ENCODE data around the gene PRMT5. TPM values are rescaled to one million over a fixed set of nuclear protein-coding genes. Genes with fewer than 3 reads are reported as not detected.
A peak's percentile ranks its signal among the peaks of the same experiment; 100 is the strongest.

PRMT5 gene
- total RNA-seq, 2 experiments from 2014 or later = 52.6 to 56.8 TPM

- H3K27me3 Mint-ChIP-seq = peaks cover 11% of the 10 kb centered on the region
- ChIA-PET CTCF (interaction anchor here (1.0 to 7.9 kb wide), 5 partner anchors 10 to 318 kb away, joined by 3 to 61 read pairs (median 5); partner anchors contain the start of gene OXA1L), POLR2A (interaction anchor here (0.7 kb wide), 1 partner anchor 294 kb away, joined by 4 read pairs; no protein-coding TSS in a partner anchor)
- peaks cover 46% of the 10 kb centered on the region for H3K4me1 Mint-ChIP-seq
- peak overlapping the region; percentile 77 for H3K4me3 Mint-ChIP-seq
- DNase-seq = no peak
- H3K27ac Mint-ChIP-seq = peak overlapping the region; percentile 71
- H3K36me3 Mint-ChIP-seq (ENCODE audit: low read depth) = peaks cover 2% of the 10 kb centered on the region
- no peaks in the 10 kb centered on the region for H3K9me3 Mint-ChIP-seq
Measured at GRCh38 chr14:22888662-22889061, 40.5 kb downstream of the PRMT5 start.

- peaks cover 12% of the 10 kb centered on the region for H3K27me3 Mint-ChIP-seq
- no peak for DNase-seq
- ChIA-PET CTCF (interaction anchor here (0.6 to 7.9 kb wide), 4 partner anchors 10 to 318 kb away, joined by 3 to 61 read pairs (median 3); partner anchors contain the start of gene OXA1L), POLR2A (no interaction called here)
- H3K36me3 Mint-ChIP-seq (ENCODE audit: low read depth) = peaks cover 2% of the 10 kb centered on the region
- peaks cover 49% of the 10 kb centered on the region for H3K4me1 Mint-ChIP-seq
- no peaks in the 10 kb centered on the region for H3K9me3 Mint-ChIP-seq
- peak overlapping the region; percentile 77 for H3K4me3 Mint-ChIP-seq
- peak overlapping the region; percentile 85 for H3K27ac Mint-ChIP-seq
Measured at GRCh38 chr14:22887990-22888378, 41.2 kb downstream of the PRMT5 start.

- peak overlapping the region; percentile 85 for H3K27ac Mint-ChIP-seq
- peaks cover 14% of the 10 kb centered on the region for H3K27me3 Mint-ChIP-seq
- ChIA-PET CTCF (interaction anchor here (0.6 to 7.9 kb wide), 4 partner anchors 11 to 317 kb away, joined by 3 to 61 read pairs (median 17); partner anchors contain the start of gene LRP10), POLR2A (interaction anchor here (1.1 kb wide), 1 partner anchor 208 kb away, joined by 3 read pairs; the partner anchor contains the start of gene C14orf119)
- peak overlapping the region; percentile 77 for H3K4me3 Mint-ChIP-seq
- DNase-seq = peak; percentile 39
- peaks cover 2% of the 10 kb centered on the region for H3K36me3 Mint-ChIP-seq (ENCODE audit: low read depth)
- no peaks in the 10 kb centered on the region for H3K9me3 Mint-ChIP-seq
- H3K4me1 Mint-ChIP-seq = peaks cover 49% of the 10 kb centered on the region
Measured at GRCh38 chr14:22887260-22887989, 41.8 kb downstream of the PRMT5 start.

GRCh38 chr14:22886500-22887259 lies 42.5 kb downstream of the PRMT5 start:
- peak overlapping the region; percentile 77 for H3K4me3 Mint-ChIP-seq
- peak overlapping the region; percentile 85 for H3K27ac Mint-ChIP-seq
- ChIA-PET CTCF (interaction anchor here (0.8 to 7.9 kb wide), 10 partner anchors 11 to 334 kb away, joined by 3 to 61 read pairs (median 4); partner anchors contain the start of gene LRP10), POLR2A (interaction anchor here (1.1 kb wide), 1 partner anchor 209 kb away, joined by 3 read pairs; the partner anchor contains the start of gene C14orf119)
- peaks cover 48% of the 10 kb centered on the region for H3K4me1 Mint-ChIP-seq
- DNase-seq = peak; percentile 72
- no peaks in the 10 kb centered on the region for H3K9me3 Mint-ChIP-seq
- no peaks in the 10 kb centered on the region for H3K36me3 Mint-ChIP-seq (ENCODE audit: low read depth)
- H3K27me3 Mint-ChIP-seq = peaks cover 19% of the 10 kb centered on the region

- ChIA-PET CTCF (interaction anchor here (0.8 to 7.9 kb wide), 9 partner anchors 10 to 333 kb away, joined by 3 to 61 read pairs (median 5); partner anchors contain the start of gene LRP10), POLR2A (no interaction called here)
- Mint-ChIP-seq H3K4me1 (peaks cover 48% of the 10 kb centered on the region), H3K27ac (peak overlapping the region; percentile 43), H3K27me3 (peaks cover 20% of the 10 kb centered on the region), H3K36me3 (ENCODE audit: low read depth) (no peaks in the 10 kb centered on the region), H3K9me3 (no peaks in the 10 kb centered on the region), H3K4me3 (peak overlapping the region; percentile 41)
- no peak for DNase-seq
Measured at GRCh38 chr14:22885975-22886374, 43.2 kb downstream of the PRMT5 start.

GRCh38 chr14:22884738-22885523 lies 44.2 kb downstream of the PRMT5 start:
- Mint-ChIP-seq H3K4me3 (no peak overlapping the region), H3K27me3 (peaks cover 20% of the 10 kb centered on the region), H3K36me3 (ENCODE audit: low read depth) (no peaks in the 10 kb centered on the region), H3K4me1 (peaks cover 43% of the 10 kb centered on the region), H3K9me3 (no peaks in the 10 kb centered on the region), H3K27ac (no peak overlapping the region)
- DNase-seq = no peak
- POLR2A ChIA-PET = no interaction called here
- CTCF ChIA-PET = interaction anchor here (0.5 to 7.9 kb wide), 8 partner anchors 12 to 315 kb away, joined by 3 to 61 read pairs (median 12); partner anchors contain the start of genes LRP10 and PRMT5

GRCh38 chr14:22884076-22884737 lies 45.0 kb downstream of the PRMT5 start:
- Mint-ChIP-seq H3K4me1 (peaks cover 38% of the 10 kb centered on the region), H3K9me3 (no peaks in the 10 kb centered on the region), H3K27me3 (peaks cover 20% of the 10 kb centered on the region), H3K27ac (no peak overlapping the region), H3K4me3 (no peak overlapping the region), H3K36me3 (ENCODE audit: low read depth) (no peaks in the 10 kb centered on the region)
- ChIA-PET POLR2A (interaction anchor here (0.6 kb wide), 1 partner anchor 59 kb away, joined by 3 read pairs; no protein-coding TSS in a partner anchor), CTCF (interaction anchor here (0.6 to 7.9 kb wide), 8 partner anchors 11 to 314 kb away, joined by 3 to 61 read pairs (median 12); partner anchors contain the start of gene LRP10)
- no peak for DNase-seq

GRCh38 chr14:22883173-22883976 lies 45.8 kb downstream of the PRMT5 start, which contains the start of gene REM2:
TSS of gene REM2 (plus strand) at chr14:22883222. CDS start at chr14:22883288, 66 bp downstream.
- Mint-ChIP-seq H3K27ac (no peak within 1 kb of the TSS), H3K36me3 (ENCODE audit: low read depth) (peaks cover 4% of the 10 kb centered on the region), H3K27me3 (peaks cover 20% of the 10 kb centered on the region), H3K4me1 (peaks cover 34% of the 10 kb centered on the region), H3K4me3 (no peak within 1 kb of the TSS), H3K9me3 (no peaks in the 10 kb centered on the region)
- POLR2A ChIA-PET = no interaction called here
- CTCF ChIA-PET = interaction anchor here (0.8 to 7.9 kb wide), 6 partner anchors 10 to 294 kb away, joined by 3 to 61 read pairs (median 20); partner anchors contain the start of genes DAD1 and LRP10
- no peak for DNase-seq

GRCh38 chr14:22882529-22883172 lies 46.5 kb downstream of the PRMT5 start:
- Mint-ChIP-seq H3K4me1 (peaks cover 27% of the 10 kb centered on the region), H3K27me3 (peaks cover 20% of the 10 kb centered on the region), H3K27ac (no peak overlapping the region), H3K36me3 (ENCODE audit: low read depth) (peaks cover 8% of the 10 kb centered on the region), H3K9me3 (no peaks in the 10 kb centered on the region), H3K4me3 (no peak overlapping the region)
- ChIA-PET POLR2A (no interaction called here), CTCF (interaction anchor here (1.0 to 7.9 kb wide), 6 partner anchors 10 to 313 kb away, joined by 3 to 61 read pairs (median 10); partner anchors contain the start of genes DAD1 and LRP10)
- DNase-seq = no peak

- Mint-ChIP-seq H3K9me3 (no peaks in the 10 kb centered on the region), H3K36me3 (ENCODE audit: low read depth) (peaks cover 10% of the 10 kb centered on the region)
Measured at GRCh38 chr14:22882064-22882463, 47.1 kb downstream of the PRMT5 start.

More at GRCh38 chr14:22882064-22882463, 47.1 kb downstream of the PRMT5 start:
- no peak overlapping the region for H3K27ac Mint-ChIP-seq
- DNase-seq = no peak
- H3K4me1 Mint-ChIP-seq = peaks cover 21% of the 10 kb centered on the region
- ChIA-PET CTCF (interaction anchor here (0.8 to 3.8 kb wide), 5 partner anchors 9 to 312 kb away, joined by 3 to 27 read pairs (median 7); partner anchors contain the start of gene LRP10), POLR2A (no interaction called here)
- peaks cover 20% of the 10 kb centered on the region for H3K27me3 Mint-ChIP-seq
- H3K4me3 Mint-ChIP-seq = no peak overlapping the region

Data from activated CD4-positive, alpha-beta T cell treated with anti-CD3 and anti-CD28 coated beads, Interleukin-2, amount 10 ng/mL, durations not matched to agents 7 days and 5 days (primary cell).